B cell (primary cell): Measurements from ENCODE around the gene KCNJ8.

Experiments used
- EZH2 ChIP-seq: IDR thresholded peaks from 2 replicates; pipeline ENCODE4 v1.6.1; 2012; ENCODE audit warnings: borderline replicate concordance, low read depth, mild to moderate bottlenecking, moderate library complexity, low read length; ENCODE audit not compliant: insufficient read depth, poor library complexity, severe bottlenecking
- TF ChIP-seq, protein P1 (sequence below): fragments of 200-600 bp; IDR thresholded peaks from one replicate; pipeline ENCODE4 v1.8.0; 2022; ENCODE audit warnings: antibody characterized with exemption, mild to moderate bottlenecking

GRCh38 chr12:21766403-21766802, 8.1 kb downstream of the KCNJ8 start:
- TF ChIP-seq, protein P1, sequence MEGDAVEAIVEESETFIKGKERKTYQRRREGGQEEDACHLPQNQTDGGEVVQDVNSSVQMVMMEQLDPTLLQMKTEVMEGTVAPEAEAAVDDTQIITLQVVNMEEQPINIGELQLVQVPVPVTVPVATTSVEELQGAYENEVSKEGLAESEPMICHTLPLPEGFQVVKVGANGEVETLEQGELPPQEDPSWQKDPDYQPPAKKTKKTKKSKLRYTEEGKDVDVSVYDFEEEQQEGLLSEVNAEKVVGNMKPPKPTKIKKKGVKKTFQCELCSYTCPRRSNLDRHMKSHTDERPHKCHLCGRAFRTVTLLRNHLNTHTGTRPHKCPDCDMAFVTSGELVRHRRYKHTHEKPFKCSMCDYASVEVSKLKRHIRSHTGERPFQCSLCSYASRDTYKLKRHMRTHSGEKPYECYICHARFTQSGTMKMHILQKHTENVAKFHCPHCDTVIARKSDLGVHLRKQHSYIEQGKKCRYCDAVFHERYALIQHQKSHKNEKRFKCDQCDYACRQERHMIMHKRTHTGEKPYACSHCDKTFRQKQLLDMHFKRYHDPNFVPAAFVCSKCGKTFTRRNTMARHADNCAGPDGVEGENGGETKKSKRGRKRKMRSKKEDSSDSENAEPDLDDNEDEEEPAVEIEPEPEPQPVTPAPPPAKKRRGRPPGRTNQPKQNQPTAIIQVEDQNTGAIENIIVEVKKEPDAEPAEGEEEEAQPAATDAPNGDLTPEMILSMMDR: no peak
- TF ChIP-seq EZH2: no peak
